ENCODE results near the gene PPP3CB.
"Not testable (repeated sequence)": the region's sequence is repeated elsewhere in the genome, so short reads cannot be mapped to it uniquely, and the experiment has no call there.

PPP3CB gene

DNA sequence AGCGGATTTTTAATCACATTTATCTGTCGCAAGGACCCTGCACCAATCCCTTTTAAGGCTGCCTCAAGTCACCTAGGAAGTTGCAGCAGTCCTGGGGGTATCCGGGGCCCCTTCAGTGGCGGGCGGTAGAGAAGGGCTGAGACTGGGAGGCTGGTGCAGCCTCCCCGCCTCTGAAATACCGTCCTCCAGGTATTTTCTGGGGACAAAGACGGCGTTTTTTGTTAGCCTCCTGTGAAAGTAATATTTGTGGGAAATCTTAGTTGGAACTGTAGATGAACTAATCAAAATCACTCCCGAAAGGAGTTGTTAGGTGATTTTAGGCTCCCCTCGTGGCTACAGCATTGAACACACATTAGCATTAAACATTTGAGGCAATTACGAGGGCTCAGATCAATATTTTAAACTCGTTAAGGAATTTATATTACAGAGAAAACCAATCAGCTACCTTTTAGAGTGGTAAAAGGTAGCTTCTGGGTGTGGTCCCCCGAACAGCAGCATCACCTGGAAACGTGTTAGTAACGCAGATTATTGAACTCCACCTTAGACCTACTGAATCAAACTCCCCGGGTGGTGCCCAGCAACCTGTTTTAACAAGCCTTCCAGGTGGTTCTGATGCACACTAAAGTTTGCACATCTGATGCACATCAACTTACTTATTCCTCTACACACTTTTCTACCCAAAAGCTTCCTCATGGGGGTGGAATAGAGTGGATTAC is 81.4 kb downstream of the PPP3CB start:
- DNase-seq (ENCODE audit: low read depth) = no peak

DNA sequence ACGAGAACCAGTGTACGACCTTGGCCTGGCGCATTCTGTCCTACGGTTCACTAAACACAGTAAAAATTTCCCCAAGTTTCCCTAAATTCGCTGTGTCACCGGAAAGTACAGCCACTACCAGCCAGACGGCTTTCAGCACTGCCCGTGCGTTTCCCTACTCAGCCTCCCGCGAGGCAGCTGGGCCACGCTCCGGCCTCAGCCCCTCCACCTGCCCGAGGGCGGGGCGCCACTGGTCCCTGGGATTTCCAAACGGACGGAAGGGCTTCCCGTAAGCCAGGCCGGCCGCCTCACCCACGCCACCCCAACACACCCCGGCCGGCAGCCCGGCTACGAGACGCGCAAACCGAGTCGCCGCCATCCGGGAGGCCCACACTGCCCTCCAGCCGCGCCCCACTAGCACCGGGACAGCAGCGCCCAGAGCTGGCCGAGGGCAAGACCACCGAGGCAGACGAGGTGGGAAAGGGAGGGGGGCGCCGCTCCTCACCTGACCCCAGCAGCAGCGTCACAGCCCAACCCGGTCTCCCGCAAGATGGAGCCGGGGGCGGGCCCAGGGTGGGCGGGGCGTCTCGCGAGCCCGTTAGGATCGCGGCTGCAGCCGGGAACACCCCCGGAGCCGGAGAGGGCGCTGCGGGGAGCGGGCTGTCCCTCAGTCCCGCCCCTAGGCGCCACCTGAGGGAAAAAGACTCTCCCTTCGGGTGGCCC is 82.1 kb downstream of the PPP3CB start, which contains the start of gene ANXA7:
Gene ANXA7 (minus strand): TSS at position 531 of the 702 bp plus-strand sequence. CDS start 13,202 bp downstream, outside the sequence.
- DNase-seq (ENCODE audit: low read depth) = peak; percentile 92

DNA sequence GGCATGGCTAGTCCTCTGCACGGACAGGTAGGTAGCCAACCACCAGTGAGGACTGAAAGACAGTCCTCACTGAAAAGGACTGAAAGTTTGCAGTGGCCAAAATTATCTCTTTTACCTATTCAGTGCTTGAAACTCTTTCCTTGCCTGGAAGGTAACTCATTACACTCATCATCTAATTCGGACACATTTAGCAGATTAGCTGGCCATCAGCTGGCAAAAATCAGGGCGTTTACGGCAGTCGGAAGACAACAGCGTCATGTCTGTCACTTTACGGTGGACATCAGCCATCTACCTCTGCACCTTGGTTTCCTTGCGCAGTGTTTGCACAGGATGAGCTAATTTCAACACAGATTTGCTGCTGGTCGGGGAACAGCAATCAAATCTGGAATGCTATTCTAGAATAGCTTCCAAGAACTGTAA is 82.7 kb downstream of the PPP3CB start:
- DNase-seq (ENCODE audit: low read depth) = peak; percentile 7

DNA sequence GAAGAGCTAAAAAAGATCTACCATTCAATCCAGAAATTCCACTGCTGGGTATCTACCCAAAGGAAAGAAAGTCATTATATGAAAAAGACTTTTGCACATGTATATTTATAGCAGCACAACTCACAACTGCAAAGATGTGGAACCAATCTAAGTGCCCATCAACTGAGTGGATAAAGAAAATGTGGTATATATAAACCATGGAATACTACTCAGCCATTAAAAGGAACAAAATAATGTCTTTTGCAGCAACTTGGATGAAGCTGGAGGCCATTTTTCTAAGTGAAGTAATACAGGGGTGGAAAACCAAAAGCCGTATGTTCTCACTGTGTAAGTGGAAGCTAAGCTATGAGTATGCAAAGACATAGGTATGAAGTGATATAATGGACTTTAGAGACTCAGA is 84.9 kb downstream of the PPP3CB start:
- no peak for DNase-seq (ENCODE audit: low read depth)

DNA sequence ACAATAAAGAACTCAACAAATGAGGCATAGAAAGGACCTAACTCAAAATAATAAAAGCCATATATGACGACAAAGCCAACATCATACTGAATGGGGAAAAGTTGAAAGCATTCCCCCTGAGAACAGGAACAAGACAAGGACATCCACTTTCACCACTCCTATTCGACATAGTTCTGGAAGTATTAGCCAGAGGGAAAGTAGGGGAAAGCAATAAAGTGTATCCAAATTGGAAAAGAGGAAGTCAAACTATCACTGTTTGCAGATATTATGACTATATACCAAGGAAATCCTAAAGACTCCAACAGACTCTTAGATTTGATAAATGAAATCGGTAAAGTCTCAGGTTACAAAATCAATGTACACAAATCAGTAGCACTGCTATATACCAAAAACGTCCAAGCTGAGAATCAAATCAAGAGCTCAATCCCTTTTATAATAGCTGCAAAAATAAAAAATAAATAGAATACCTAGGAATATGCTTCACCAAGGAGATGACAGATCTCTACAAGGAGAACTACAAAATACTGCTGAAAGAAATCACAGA is 86.8 kb downstream of the PPP3CB start:
- DNase-seq (ENCODE audit: low read depth) = no peak

DNA sequence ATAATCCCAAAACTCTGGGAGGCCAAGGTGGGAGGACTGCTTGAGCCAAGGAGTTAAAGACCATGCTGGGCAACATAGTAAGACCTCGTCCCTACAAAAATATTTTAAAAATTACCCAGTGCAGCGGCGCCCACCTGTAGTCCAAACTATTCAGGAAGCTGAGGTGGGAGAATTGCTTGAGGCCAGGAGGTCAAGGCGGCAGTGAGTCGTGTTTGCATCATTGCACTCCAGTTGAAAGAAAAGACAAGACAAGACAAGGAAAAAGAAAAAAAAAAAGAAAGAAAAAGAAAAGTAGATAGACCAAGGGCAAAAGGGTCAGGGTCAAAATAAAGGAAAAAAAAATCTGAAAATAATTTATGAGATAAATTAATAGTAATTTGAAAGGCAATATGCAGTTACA is 87.8 kb downstream of the PPP3CB start:
- no peak for DNase-seq (ENCODE audit: low read depth)

DNA sequence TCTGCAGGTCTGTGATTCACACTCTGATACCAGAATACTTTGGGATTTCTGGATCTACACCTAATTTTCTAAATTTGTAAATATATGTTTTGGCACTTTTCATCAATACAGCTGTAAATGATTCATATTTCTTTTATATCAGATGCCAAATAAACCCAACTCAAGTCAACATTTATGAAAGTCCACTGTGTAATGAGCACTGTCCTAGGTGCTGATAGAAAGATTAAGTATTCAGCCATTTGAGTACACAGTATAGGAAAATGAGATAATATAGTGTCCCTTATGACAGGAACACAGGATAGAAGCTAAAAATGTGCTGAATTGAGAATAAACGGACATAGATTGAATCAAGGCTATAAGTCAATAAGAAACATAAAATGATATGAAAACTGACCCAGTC is 88.3 kb downstream of the PPP3CB start:
- no peak for DNase-seq (ENCODE audit: low read depth)

DNA sequence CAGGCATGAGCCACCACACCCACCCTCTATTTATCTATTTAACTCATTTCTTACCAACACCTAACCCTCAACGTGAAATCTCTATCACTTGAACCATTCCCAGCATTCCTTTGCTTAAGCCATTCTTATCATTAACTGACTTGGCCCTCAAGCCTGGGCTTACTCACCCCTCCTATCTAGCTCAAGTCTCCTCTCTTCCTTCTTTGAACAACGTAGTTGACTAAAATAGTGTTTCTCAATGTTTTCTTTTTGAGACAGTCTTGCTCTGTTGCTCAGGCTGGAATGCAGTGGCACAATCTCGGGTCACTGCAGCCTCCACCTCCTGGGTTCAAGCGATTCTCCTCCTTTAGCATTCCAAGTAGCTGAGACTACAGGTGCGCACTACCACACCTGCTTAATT is 89.0 kb downstream of the PPP3CB start:
- no peak for DNase-seq (ENCODE audit: low read depth)

DNA sequence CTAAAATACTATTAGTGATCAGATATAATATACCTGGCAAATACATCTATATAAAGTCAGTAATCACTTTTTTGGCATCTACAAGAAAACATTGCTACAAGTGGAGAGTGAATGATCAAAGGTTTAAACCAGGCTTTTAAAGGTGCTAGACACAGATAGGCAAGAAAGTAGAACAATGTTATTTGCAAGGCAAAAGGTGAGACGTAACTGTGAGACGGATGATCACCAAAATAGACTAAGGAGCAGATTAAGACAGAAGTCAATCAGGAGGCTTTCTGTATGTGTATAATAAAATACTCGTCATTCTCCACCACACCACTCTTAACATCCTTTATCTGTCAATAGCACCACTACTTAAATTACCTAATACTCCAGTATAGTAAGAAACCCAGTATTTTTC is 90.3 kb downstream of the PPP3CB start:
- no peak for DNase-seq (ENCODE audit: low read depth)

DNA sequence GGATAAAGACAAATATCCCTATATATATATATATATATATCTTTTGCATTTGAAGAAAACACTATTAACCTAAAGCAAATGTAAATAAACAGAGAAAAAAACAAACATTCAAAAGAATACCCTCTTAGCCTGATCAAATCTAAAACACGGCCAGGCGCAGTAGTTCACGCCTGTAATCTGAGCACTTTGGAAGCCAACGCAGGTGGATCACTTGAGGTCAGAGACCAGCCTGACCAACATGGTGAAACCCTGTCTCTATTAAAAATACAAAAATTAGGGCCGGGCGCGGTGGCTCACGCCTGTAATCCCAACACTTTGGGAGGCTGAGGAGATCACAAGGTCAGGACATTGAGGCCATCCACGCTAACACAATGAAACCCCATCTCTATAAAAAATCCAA is 91.1 kb downstream of the PPP3CB start:
- DNase-seq (ENCODE audit: low read depth) = no peak

DNA sequence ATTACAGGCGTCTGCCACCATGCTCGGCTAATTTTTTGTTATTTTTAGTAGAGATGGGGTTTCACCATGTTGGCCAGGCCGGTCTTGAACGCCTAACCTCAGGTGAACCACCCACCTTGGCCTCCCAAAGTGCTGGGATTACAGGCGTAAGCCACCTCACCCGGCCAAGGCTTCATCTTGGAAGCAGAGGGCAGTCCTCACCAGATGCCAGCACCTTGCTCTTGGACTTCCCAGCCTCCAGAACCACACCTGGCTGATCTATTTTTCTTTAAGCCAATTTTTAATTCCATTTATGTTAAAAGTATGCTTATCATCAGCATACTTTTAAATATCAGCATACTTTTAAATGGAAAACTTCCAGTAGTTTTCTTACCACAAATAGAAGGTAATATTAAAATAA is 94.2 kb downstream of the PPP3CB start:
- no peak for DNase-seq (ENCODE audit: low read depth)

DNA sequence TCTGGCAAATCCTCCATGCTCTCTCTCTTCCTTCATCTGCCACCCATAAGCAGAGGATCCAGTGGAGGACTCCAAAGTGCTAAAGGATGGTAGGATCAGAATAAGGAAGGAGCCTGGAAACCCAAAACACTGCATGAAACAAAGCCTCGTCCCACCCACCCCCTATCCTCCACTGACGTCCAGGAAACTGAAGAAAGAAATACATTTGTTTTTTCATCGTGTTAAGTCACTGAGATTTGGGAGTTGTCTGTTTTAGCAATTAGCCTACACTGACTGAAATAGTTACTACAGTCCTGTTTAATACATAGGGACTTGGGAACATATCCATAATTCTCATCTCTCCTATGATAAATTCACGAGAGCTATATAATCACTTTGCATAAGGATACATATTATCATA is 96.8 kb downstream of the PPP3CB start:
- no peak for DNase-seq (ENCODE audit: low read depth)

DNA sequence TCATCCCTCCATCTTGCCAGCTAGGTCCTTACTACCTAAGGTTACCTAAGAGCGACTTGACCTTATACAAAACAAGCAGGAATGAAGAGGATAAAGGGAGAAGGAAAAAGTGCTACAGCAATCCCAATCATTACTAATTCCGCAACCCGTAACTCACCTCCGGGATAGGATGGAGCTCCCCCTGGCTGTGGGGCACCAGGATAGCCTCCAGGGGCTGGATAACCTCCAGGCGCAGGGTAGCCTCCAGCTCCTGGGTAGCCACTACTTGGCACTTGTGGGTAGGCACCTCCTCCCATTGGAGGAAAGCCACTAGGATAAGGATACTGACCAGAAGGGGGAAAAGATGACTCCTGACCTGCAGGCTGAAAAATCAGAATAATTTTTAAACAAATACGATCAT is 97.8 kb downstream of the PPP3CB start:
- no peak for DNase-seq (ENCODE audit: low read depth)

DNA sequence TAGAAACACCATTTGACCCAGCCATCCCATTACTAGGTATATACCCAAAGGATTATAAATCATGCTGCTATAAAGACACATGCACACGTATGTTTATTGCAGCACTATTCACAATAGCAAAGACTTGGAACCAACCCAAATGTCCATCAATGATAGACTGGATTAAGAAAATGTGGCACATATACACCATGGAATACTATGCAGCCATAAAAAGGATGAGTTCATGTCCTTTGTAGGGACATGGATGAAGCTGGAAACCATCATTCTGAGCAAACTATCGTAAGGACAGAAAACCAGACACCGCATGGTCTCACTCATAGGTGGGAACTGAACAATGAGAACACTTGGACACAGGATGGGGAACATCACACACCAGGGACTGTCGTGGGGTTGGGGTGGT is 101.5 kb downstream of the PPP3CB start:
- DNase-seq (ENCODE audit: low read depth) = not testable (repeated sequence)

DNA sequence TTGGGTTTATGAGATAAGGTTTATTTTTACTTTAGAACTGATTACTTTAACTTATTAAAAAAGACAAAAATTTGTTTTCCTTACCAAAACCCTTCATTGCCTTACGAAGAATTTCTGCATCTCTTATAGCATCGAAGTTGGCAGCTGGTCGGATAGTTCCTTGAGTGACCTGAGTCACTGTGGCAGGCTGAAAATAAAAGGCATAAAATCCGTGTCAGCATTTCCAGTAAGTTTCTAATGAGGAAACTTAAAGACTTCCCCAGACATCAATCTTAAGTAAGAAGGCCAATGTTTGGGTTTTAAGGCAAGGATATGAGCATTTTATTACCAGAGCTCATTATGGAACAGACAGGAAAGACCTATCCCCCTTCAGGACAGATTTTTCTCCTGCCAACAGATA is 107.6 kb downstream of the PPP3CB start:
- no peak for DNase-seq (ENCODE audit: low read depth)

DNA sequence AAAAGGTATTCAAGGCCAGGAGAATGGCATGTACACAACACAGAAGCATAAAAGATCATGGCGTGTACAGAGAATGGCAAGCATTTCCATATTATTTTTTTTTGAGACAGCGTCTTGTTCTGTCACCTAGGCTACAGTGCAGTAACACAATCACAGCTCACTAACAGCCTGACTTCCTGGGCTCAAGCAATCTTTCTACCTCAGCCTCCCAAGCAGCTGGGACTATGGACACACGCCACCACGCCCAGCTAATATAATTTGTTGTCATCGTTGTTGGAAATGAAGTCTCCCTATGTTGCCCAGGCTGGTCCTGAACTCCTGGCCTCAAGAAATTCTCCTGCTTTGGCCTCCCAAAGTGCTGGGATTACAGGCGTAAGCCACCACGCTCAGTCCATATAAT is 109.2 kb downstream of the PPP3CB start:
- no peak for DNase-seq (ENCODE audit: low read depth)
